CD4-positive, alpha-beta T cell (primary cell): ENCODE results near the gene KCNH2. TPM values are rescaled to one million over a fixed set of nuclear protein-coding genes. Genes with fewer than 3 reads are reported as not detected.

ENCODE experiments used
- ATAC-seq: fragments of 200-7000 bp; cut with Tn5 transposase; one replicate; pipeline ENCODE4 v1.10.0; 2022; ENCODE audit warnings: mild to moderate bottlenecking; ENCODE audit not compliant: poor library complexity
- CTCF ChIA-PET: fragments of 350-600 bp; sonication (Branson Sonifier 250); formaldehyde crosslinking; loops from one replicate; lab custom pipeline; 2021; ENCODE audit warnings: antibody characterized with exemption, inconsistent platforms; lab: Charles Lee
- POLR2A ChIA-PET: fragments of 350-600 bp; sonication (Branson Sonifier 250); formaldehyde crosslinking; loops from one replicate; lab custom pipeline; 2021; ENCODE audit warnings: antibody characterized with exemption, inconsistent platforms; lab: Charles Lee
- DNase-seq, 14 experiments: peaks; one replicate each; pipeline ENCODE4 v3.0.0-alpha.2; 2013 to 2020; ENCODE audit warnings: mixed read lengths in 2 of 14
- H3K27ac ChIP-seq, 2 donors: one replicate each; pipeline versions ENCODE4 v1.5.1 to v1.7.0; 2013; ENCODE audit warnings: low read length in 2 of 2, low read depth in 1 of 2, mild to moderate bottlenecking in 1 of 2
- H3K27me3 ChIP-seq, 2 experiments: 1 replicate in 1 of 2; 2 replicates in 1 of 2; pipeline versions ENCODE4 v1.6.1 to v1.7.0; 2013; ENCODE audit warnings: low read length in 2 of 2, control low read depth in 1 of 2, mild to moderate bottlenecking in 1 of 2, moderate library complexity in 1 of 2; ENCODE audit not compliant: insufficient read depth in 2 of 2, control insufficient read depth in 1 of 2
- H3K36me3 ChIP-seq: one replicate; pipeline ENCODE4 v1.6.1; 2013; ENCODE audit warnings: low read length, control low read depth; ENCODE audit not compliant: insufficient read depth
- H3K4me1 ChIP-seq: one replicate; pipeline ENCODE4 v1.6.1; 2013; ENCODE audit warnings: low read length, control low read depth; ENCODE audit not compliant: insufficient read depth
- H3K4me3 ChIP-seq: one replicate; pipeline ENCODE4 v1.5.1; 2013; ENCODE audit warnings: mild to moderate bottlenecking, low read length, moderate library complexity
- H3K9me3 ChIP-seq, 2 experiments: 1 replicate in 1 of 2; 2 replicates in 1 of 2; pipeline versions ENCODE4 v1.6.1 to v1.7.0; 2013; ENCODE audit warnings: low read length in 2 of 2, mild to moderate bottlenecking in 2 of 2, control low read depth in 1 of 2, moderate library complexity in 1 of 2; ENCODE audit not compliant: control insufficient read depth in 1 of 2, insufficient read depth in 1 of 2
- H3K27ac Mint-ChIP-seq: one replicate; pipeline ENCODE4 v1.8.0; 2020; ENCODE audit warnings: mixed read lengths
- H3K27me3 Mint-ChIP-seq: one replicate; pipeline ENCODE4 v1.8.0; 2021; ENCODE audit warnings: mixed read lengths
- H3K36me3 Mint-ChIP-seq: one replicate; pipeline ENCODE4 v1.8.0; 2021; ENCODE audit warnings: low read depth, mixed read lengths
- H3K4me1 Mint-ChIP-seq: one replicate; pipeline ENCODE4 v1.8.0; 2021; ENCODE audit warnings: low read depth, mixed read lengths
- H3K4me3 Mint-ChIP-seq: one replicate; pipeline ENCODE4 v1.8.0; 2020; ENCODE audit warnings: mild to moderate bottlenecking, mixed read lengths
- H3K9me3 Mint-ChIP-seq: one replicate; pipeline ENCODE4 v1.8.0; 2020; ENCODE audit warnings: mixed read lengths
- intact Hi-C, 2 experiments: fragments of 100-400 bp; cut with DNase I in 1 of 2; cut with micrococcal nuclease in 1 of 2; formaldehyde crosslinking; loops; one replicate each; pipeline versions ENCODE4 v1.15.1 to v1.9.0; 2023 to 2025; cut with DNase I, micrococcal nuclease
- total RNA-seq, 174 experiments: library from RNA in 2 of 174; stranded (reverse) in 2 of 174; gene quantifications; one replicate each; pipeline ENCODE4 v1.2.3 and lab custom pipeline; 2021 to 2026
- TF ChIP-seq, protein P1 (sequence below): fragments of 200-600 bp; IDR thresholded peaks from one replicate; pipeline ENCODE4 v1.8.0; 2022; ENCODE audit warnings: antibody characterized with exemption, mild to moderate bottlenecking

The KCNH2 gene
- total RNA-seq, 2 experiments from 2014 or later, result 1.9 to 2.3 TPM

DNA sequence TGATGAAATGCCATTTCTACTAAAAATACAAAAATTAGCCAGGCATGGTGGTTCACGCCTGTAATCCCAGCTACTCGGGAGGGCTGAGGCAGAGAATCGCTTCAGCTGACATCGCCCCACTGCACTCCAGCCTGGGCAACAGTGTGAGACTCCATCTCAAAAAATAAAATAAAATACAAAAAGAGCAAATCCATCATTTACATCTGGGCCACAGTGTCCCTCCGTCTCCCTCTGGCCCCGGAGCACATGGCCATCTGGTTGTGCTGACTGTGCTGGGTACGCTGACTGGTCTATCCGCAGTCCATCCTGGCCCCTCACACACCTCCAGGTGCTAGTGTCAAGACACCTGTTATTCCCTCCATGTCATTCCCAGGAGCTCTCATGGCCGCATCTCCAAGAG lies 42.1 kb downstream of the KCNH2 start:
- Mint-ChIP-seq H3K27me3 (no peaks in the 10 kb centered on the region), H3K4me1 (peaks cover 32% of the 10 kb centered on the region), H3K9me3 (no peaks in the 10 kb centered on the region), H3K4me3 (no peak overlapping the region), H3K27ac (no peak overlapping the region), H3K36me3 (no peaks in the 10 kb centered on the region)
- no peak overlapping the region for H3K4me3 ChIP-seq
- no peaks in the 10 kb centered on the region for H3K27me3 ChIP-seq
- ATAC-seq (no peak), DNase-seq (peak in 1 of 14 experiments; percentile 8)
- no peaks in the 10 kb centered on the region for H3K9me3 ChIP-seq
- CTCF ChIA-PET, result no interaction called here
- TF ChIP-seq, protein P1, sequence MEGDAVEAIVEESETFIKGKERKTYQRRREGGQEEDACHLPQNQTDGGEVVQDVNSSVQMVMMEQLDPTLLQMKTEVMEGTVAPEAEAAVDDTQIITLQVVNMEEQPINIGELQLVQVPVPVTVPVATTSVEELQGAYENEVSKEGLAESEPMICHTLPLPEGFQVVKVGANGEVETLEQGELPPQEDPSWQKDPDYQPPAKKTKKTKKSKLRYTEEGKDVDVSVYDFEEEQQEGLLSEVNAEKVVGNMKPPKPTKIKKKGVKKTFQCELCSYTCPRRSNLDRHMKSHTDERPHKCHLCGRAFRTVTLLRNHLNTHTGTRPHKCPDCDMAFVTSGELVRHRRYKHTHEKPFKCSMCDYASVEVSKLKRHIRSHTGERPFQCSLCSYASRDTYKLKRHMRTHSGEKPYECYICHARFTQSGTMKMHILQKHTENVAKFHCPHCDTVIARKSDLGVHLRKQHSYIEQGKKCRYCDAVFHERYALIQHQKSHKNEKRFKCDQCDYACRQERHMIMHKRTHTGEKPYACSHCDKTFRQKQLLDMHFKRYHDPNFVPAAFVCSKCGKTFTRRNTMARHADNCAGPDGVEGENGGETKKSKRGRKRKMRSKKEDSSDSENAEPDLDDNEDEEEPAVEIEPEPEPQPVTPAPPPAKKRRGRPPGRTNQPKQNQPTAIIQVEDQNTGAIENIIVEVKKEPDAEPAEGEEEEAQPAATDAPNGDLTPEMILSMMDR, result no peak
- intact Hi-C loops, result no loop called here
- peaks cover 35% of the 10 kb centered on the region for H3K4me1 ChIP-seq
- no peak overlapping the region for H3K27ac ChIP-seq
- no peaks in the 10 kb centered on the region for H3K36me3 ChIP-seq
- POLR2A ChIA-PET, result no interaction called here

DNA sequence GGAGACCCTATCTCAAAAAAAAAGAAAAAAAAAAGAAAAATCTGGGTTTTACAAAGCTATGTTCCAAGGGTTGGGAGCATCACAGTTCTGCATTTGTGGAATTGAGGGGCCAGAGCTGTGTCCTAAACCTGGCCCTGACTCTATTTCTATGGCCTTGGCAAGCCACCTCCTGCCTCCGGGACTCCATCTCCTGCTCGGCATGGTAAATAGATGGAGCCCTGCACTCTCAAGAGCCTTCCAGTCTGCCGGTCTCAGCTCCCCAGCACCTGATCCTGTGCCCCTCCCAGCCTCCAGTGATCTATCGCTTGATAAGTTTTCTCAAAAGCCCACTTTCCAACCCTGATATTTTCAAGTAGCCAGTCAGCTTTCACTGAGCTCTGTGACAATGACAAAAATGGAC lies 43.0 kb downstream of the KCNH2 start:
- Mint-ChIP-seq H3K27me3 (no peaks in the 10 kb centered on the region), H3K27ac (no peak overlapping the region), H3K4me3 (no peak overlapping the region), H3K9me3 (no peaks in the 10 kb centered on the region), H3K36me3 (no peaks in the 10 kb centered on the region), H3K4me1 (peaks cover 33% of the 10 kb centered on the region)
- ChIA-PET POLR2A (no interaction called here), CTCF (no interaction called here)
- ATAC-seq (no peak), DNase-seq (no peak)
- no peak overlapping the region for H3K4me3 ChIP-seq
- no peaks in the 10 kb centered on the region for H3K36me3 ChIP-seq
- H3K9me3 ChIP-seq, result no peaks in the 10 kb centered on the region
- H3K27ac ChIP-seq, result no peak overlapping the region
- intact Hi-C loops, result no loop called here
- H3K27me3 ChIP-seq, result no peaks in the 10 kb centered on the region
- peaks cover 36% of the 10 kb centered on the region for H3K4me1 ChIP-seq
- TF ChIP-seq, protein P1, result no peak

DNA sequence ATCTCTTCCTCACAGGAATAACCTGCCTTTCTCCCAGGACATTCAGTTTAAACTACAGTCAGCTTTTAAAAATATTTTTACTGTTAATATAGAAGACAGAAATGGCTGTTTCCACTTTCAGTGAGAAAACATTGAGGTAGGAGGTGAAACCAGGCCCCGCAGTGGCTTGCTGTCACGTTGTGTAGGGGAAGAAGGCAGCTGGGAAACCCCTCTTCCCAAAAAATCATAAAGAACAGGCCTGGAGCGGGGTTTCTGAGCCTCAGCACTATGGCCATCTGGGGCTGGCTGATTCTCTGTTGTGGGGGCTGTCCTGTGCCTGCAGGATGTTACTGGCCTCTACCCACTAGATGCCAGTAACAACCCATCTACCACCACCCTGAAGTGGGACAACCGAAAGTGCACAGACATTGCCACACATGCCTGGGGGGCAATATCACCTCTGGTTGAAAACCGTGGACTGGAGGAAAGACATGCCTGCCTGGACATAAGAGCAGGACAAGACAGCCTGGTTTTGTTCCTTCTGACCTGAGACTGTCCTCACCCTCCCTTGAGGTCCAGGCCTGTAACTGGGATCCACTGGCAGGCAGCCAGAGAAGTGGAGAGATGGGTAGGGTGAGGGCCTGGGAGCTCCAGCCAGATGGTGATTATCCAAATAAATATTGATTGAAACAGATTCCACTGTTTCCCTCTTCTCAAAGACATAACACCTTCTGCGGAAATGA lies 43.9 kb downstream of the KCNH2 start:
- Mint-ChIP-seq H3K36me3 (no peaks in the 10 kb centered on the region), H3K9me3 (no peaks in the 10 kb centered on the region), H3K27me3 (no peaks in the 10 kb centered on the region), H3K27ac (no peak overlapping the region), H3K4me3 (no peak overlapping the region), H3K4me1 (peaks cover 29% of the 10 kb centered on the region)
- H3K27ac ChIP-seq, result no peak overlapping the region
- H3K4me1 ChIP-seq, result peaks cover 33% of the 10 kb centered on the region
- ATAC-seq (no peak), DNase-seq (peak in 1 of 14 experiments; percentile 6)
- intact Hi-C loops, result no loop called here
- no peaks in the 10 kb centered on the region for H3K9me3 ChIP-seq
- H3K4me3 ChIP-seq, result no peak overlapping the region
- H3K36me3 ChIP-seq, result no peaks in the 10 kb centered on the region
- H3K27me3 ChIP-seq, result no peaks in the 10 kb centered on the region
- ChIA-PET CTCF (no interaction called here), POLR2A (no interaction called here)
- TF ChIP-seq, protein P1, result no peak
